Liver (tissue), 3 donors: ENCODE results near the gene TMTC4.

Source experiments
- EGR1 ChIP-seq, 2 donors: IDR thresholded peaks; 2 replicates each; pipeline ENCODE4 v1.6.1; 2016 to 2018; ENCODE audit warnings: antibody characterized with exemption in 2 of 2, low read depth in 2 of 2
- GABPA ChIP-seq, 2 donors: IDR thresholded peaks in 1 of 2; conservative IDR thresholded peaks in 1 of 2; 2 replicates each; pipeline ENCODE4 v1.6.1; 2016; ENCODE audit warnings: antibody characterized with exemption in 2 of 2, mild to moderate bottlenecking in 1 of 2, moderate library complexity in 1 of 2
- RAD21 ChIP-seq, 2 donors: IDR thresholded peaks; 2 replicates each; pipeline ENCODE4 v1.6.1; 2016; ENCODE audit warnings: antibody characterized with exemption in 2 of 2, mild to moderate bottlenecking in 2 of 2
- RXRA ChIP-seq, 2 donors: IDR thresholded peaks; 2 replicates each; pipeline ENCODE4 v1.6.1; 2017 to 2018; ENCODE audit warnings: antibody characterized with exemption in 2 of 2, mild to moderate bottlenecking in 1 of 2
- SP1 ChIP-seq: IDR thresholded peaks from 2 replicates; pipeline ENCODE4 v1.6.1; 2018; ENCODE audit warnings: antibody characterized with exemption, mild to moderate bottlenecking
- TAF1 ChIP-seq: conservative IDR thresholded peaks from 2 replicates; pipeline ENCODE4 v1.6.1; 2016; ENCODE audit warnings: antibody characterized with exemption, mild to moderate bottlenecking
- TF ChIP-seq, protein P1 (sequence below): fragments of 150-350 bp; IDR thresholded peaks from 2 replicates; pipeline ENCODE4 v1.5.1; 2017; ENCODE audit warnings: improper control_type of control experiment, low read depth, low read length; ENCODE audit not compliant: missing input control
- TF ChIP-seq, protein P2 (sequence below): IDR thresholded peaks from 2 replicates; pipeline ENCODE4 v1.6.1; 2016; ENCODE audit warnings: antibody characterized with exemption
- TF ChIP-seq, protein P3 (sequence below): IDR thresholded peaks from 2 replicates; pipeline ENCODE4 v1.6.1; 2016; ENCODE audit warnings: antibody characterized with exemption
- TF ChIP-seq, protein P4 (sequence below): IDR thresholded peaks from 2 replicates; pipeline ENCODE4 v1.6.1; 2016; ENCODE audit warnings: antibody characterized with exemption, mild to moderate bottlenecking
- donor health status: healthy.
- donor health status: healthy.

DNA sequence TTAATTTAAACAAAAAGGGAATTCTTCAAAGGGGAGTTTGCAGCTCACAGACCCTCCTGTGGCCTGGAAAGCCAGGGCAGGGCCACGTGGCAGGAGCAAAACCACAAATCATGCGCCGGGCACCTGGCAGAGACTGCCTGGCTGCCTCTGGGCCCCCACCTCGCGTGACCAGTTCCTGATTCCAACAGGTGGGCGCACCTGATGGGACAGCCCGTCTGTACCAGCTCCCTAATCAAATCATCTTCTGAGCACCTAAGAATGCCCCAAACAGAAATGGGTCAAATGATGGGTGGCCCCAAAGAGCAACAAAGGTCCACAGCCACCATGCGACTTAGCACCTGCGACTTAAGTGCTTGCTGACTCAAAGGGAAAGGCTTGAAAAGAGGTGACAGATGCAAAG is 9.2 kb downstream of the TMTC4 start:
- TF ChIP-seq, protein P1, sequence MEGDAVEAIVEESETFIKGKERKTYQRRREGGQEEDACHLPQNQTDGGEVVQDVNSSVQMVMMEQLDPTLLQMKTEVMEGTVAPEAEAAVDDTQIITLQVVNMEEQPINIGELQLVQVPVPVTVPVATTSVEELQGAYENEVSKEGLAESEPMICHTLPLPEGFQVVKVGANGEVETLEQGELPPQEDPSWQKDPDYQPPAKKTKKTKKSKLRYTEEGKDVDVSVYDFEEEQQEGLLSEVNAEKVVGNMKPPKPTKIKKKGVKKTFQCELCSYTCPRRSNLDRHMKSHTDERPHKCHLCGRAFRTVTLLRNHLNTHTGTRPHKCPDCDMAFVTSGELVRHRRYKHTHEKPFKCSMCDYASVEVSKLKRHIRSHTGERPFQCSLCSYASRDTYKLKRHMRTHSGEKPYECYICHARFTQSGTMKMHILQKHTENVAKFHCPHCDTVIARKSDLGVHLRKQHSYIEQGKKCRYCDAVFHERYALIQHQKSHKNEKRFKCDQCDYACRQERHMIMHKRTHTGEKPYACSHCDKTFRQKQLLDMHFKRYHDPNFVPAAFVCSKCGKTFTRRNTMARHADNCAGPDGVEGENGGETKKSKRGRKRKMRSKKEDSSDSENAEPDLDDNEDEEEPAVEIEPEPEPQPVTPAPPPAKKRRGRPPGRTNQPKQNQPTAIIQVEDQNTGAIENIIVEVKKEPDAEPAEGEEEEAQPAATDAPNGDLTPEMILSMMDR, result no peak
- TF ChIP-seq SP1, result no peak
- TF ChIP-seq, protein P2, sequence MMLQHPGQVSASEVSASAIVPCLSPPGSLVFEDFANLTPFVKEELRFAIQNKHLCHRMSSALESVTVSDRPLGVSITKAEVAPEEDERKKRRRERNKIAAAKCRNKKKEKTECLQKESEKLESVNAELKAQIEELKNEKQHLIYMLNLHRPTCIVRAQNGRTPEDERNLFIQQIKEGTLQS, result no peak
- TF ChIP-seq, protein P3, sequence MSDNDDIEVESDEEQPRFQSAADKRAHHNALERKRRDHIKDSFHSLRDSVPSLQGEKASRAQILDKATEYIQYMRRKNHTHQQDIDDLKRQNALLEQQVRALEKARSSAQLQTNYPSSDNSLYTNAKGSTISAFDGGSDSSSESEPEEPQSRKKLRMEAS, result no peak
- TF ChIP-seq RAD21 (IDR thresholded peaks at IDR 0.05), result no peak
- no peak for TF ChIP-seq EGR1 (IDR thresholded peaks at IDR 0.05; ENCODE audit: low read depth in 2 of 2)
- TF ChIP-seq TAF1, result no peak
- no peak for TF ChIP-seq RXRA (IDR thresholded peaks at IDR 0.05)
- TF ChIP-seq GABPA (IDR thresholded peaks at IDR 0.05 in 1 of 2, conservative IDR thresholded peaks at IDR 0.05 in 1 of 2), result no peak
- TF ChIP-seq, protein P4, sequence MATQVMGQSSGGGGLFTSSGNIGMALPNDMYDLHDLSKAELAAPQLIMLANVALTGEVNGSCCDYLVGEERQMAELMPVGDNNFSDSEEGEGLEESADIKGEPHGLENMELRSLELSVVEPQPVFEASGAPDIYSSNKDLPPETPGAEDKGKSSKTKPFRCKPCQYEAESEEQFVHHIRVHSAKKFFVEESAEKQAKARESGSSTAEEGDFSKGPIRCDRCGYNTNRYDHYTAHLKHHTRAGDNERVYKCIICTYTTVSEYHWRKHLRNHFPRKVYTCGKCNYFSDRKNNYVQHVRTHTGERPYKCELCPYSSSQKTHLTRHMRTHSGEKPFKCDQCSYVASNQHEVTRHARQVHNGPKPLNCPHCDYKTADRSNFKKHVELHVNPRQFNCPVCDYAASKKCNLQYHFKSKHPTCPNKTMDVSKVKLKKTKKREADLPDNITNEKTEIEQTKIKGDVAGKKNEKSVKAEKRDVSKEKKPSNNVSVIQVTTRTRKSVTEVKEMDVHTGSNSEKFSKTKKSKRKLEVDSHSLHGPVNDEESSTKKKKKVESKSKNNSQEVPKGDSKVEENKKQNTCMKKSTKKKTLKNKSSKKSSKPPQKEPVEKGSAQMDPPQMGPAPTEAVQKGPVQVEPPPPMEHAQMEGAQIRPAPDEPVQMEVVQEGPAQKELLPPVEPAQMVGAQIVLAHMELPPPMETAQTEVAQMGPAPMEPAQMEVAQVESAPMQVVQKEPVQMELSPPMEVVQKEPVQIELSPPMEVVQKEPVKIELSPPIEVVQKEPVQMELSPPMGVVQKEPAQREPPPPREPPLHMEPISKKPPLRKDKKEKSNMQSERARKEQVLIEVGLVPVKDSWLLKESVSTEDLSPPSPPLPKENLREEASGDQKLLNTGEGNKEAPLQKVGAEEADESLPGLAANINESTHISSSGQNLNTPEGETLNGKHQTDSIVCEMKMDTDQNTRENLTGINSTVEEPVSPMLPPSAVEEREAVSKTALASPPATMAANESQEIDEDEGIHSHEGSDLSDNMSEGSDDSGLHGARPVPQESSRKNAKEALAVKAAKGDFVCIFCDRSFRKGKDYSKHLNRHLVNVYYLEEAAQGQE, result no peak
